Measurements from ENCODE around the gene BSG.

BSG gene

GRCh38 chr19:593055-593454, 20.7 kb downstream of the BSG start:
- TF ChIP-seq CTCF (IDR thresholded peaks at IDR 0.05; ENCODE audit: low read depth, low read length) = no peak
- DNase-seq (ENCODE audit: low read depth in 2 of 2) = no peak
- H3K4me3 ChIP-seq (replicated peaks in 1 of 2; ENCODE audit: low read depth in 2 of 2, low read length in 2 of 2) = no peak overlapping the region

DNA sequence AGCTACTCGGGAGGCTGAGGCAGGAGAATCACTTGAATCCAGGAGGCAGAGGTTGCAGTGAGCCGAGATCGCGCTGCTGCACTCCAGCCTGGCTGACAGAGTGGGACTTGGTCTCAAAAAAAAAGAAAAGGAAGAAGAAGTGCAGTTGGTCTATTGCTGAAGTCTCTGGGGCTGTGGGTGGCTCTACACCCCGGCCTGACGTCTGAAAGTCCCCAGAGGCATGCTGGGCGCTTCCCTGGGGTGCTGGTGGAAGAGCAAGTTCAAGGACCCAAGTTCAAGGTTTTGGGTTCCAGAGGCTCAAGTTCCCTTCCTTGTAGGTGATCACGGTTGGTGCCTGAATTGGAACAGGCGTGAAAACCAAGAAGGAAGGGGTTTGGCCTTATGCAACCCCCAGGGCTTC, 21.1 kb downstream of the BSG start:
- no peak overlapping the region for H3K4me3 ChIP-seq (replicated peaks in 1 of 2; ENCODE audit: low read depth in 2 of 2, low read length in 2 of 2)
- TF ChIP-seq CTCF (IDR thresholded peaks at IDR 0.05; ENCODE audit: low read depth, low read length) = no peak
- no peak for DNase-seq (ENCODE audit: low read depth in 2 of 2)

DNA sequence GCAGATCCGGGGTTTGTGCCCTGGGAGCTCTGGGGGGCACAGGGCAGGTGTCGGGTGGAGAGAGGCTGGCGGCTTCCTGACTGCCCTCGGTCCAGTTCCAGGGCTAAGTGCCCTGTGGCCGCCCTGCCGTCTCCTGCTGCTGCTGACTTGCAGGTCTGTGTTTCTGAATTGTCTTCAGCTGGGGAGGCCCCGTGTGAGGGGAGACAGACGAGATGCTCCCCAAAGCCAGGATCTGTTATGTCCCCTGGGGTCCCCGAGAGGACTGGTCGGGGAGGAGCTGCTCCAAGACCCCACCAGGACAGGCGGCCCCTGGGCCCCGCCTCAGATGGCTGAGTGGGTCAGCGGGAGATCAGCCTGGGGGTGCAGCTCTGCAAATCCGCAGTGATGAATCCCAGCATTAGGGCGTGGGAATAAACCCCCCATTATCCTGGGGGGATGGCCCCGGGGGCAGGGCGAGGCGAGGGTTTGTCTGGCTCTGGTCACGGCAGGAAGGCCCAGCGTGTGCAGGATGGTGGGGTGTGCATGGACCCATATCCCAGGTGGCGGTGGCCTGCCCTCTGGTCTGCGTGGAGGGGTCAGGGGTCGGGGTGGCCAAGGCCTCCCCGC, 22.0 kb downstream of the BSG start:
- no peak for TF ChIP-seq CTCF (IDR thresholded peaks at IDR 0.05; ENCODE audit: low read depth, low read length)
- DNase-seq (ENCODE audit: low read depth in 2 of 2) = no peak
- H3K4me3 ChIP-seq (replicated peaks in 1 of 2; ENCODE audit: low read depth in 2 of 2, low read length in 2 of 2) = no peak overlapping the region

DNA sequence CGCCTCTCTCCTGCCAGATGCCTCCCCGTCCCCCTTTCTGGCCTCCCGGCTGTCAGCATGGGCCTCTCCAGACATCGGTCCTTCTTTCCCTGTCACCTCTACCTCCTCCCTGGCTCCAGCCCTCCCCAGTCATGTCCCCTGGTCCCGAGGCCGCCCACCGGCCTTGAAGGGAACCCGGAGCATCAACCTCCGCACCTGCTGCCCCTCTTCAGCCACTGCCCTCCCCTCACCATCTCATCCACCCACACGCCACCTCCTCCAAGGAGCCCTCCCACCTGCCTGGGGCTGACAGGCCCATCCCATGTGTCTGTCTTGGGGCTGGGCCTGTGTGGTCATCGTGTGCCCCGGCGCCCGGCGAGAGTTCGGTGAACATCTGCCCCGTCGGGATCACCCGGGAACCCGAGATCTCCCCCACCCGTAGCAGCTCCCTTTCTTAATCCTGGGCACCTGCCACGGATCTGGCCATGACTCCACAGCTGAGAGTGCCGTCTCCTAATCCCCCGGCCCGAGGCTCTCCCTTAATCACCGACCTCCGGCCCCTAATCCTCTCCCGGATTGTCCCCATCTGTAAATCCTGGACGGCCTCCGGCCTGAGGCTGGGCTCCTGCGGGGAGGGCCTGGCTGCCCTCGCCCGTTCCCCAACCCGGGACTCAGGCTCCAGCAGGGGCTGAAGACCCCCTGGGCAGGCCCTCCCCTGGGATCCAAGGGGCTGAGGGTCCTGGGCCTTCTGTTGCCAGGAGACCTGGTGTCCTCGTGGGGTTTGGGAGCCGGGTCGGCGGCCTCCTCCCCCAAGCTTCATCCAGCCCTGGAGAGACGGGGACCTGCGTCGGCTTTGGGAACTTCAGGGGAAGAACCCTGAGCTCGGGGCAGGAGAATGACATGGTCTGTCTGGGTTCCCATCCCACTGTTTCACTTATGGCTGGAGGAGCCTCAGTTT, 23.2 kb downstream of the BSG start:
- DNase-seq (ENCODE audit: low read depth in 2 of 2) = no peak
- no peak for TF ChIP-seq CTCF (IDR thresholded peaks at IDR 0.05; ENCODE audit: low read depth, low read length)
- no peak overlapping the region for H3K4me3 ChIP-seq (replicated peaks in 1 of 2; ENCODE audit: low read depth in 2 of 2, low read length in 2 of 2)

DNA sequence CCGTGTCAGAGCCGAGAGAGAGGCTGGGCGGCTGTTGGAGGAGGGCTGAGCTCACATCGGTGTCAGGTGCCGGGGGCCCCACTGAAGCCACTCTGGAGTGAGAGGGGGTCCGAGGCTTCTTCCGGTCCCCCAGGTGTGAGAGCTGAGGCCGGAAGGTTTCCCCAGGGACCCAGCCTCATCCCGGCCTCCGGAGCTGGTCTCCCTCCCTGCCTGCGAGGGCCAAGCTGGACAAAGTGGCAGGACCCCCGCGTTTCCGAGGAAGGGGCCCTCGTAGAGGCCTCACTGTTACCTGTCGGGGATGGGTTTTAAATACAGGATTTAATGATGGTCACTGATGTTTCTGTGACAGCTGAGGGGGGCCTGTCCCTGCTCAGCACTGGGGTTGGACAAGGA, 23.9 kb downstream of the BSG start:
- TF ChIP-seq CTCF (IDR thresholded peaks at IDR 0.05; ENCODE audit: low read depth, low read length) = no peak
- no peak overlapping the region for H3K4me3 ChIP-seq (replicated peaks in 1 of 2; ENCODE audit: low read depth in 2 of 2, low read length in 2 of 2)
- no peak for DNase-seq (ENCODE audit: low read depth in 2 of 2)

GRCh38 chr19:597406-598315, 25.3 kb downstream of the BSG start:
- DNase-seq (ENCODE audit: low read depth in 2 of 2) = no peak
- H3K4me3 ChIP-seq (replicated peaks in 1 of 2; ENCODE audit: low read depth in 2 of 2, low read length in 2 of 2) = no peak overlapping the region
- TF ChIP-seq CTCF (IDR thresholded peaks at IDR 0.05; ENCODE audit: low read depth, low read length) = no peak

Measured in cardiac fibroblast (primary cell).